NCI-H1417 (cell line): ENCODE measurements around the gene BLACAT1.

Source experiments
- DNase-seq, 3 experiments: peaks; one replicate each; lab custom pipeline; 2025; lab: John Stamatoyannopoulos, UW

The BLACAT1 gene

DNA sequence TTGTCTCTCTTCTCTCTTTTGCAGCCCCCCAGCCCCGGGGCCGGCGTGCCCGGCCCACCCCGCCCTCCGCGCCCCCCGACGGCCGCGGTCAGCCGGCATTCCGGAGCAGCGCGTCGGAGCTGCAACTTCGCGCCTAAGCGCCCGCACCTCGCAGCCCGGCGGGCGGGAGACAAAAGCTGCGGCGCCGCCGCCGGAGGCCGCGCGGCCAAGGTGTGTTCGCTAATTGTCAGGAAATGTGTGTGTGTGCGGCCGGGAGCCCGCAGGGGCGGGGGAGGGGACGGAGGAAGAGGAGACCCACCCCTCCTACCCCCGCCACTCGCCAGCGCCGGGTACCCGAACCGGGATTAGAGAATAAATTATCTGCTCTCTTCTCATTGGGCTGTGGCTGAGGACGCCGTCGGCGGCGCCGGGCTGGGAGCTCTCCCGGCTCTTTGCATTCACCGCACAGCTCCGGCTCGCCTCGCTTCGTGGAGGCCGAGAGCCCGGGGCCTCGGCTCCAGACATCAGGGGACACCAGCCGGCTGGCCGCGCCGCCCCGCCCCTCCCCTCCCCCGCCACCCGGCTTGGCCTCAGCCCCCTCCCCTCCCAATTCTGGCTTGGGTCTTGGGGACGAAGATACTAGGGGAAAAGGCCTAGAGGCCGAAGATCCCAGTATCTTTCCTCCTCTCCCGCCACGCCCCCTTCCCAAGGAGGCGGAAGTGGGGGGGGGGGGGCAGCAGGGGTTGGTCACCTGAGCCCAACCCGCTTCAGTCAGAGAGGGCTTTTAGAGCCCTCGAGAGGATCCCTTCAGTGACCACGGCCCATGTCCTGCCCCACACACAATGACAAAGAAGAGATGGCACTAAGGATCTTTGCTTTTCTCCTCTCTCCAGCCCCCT is 1.3 kb upstream of the BLACAT1 start:
- DNase-seq, result peak; percentile 88 to 94 (median 93)

DNA sequence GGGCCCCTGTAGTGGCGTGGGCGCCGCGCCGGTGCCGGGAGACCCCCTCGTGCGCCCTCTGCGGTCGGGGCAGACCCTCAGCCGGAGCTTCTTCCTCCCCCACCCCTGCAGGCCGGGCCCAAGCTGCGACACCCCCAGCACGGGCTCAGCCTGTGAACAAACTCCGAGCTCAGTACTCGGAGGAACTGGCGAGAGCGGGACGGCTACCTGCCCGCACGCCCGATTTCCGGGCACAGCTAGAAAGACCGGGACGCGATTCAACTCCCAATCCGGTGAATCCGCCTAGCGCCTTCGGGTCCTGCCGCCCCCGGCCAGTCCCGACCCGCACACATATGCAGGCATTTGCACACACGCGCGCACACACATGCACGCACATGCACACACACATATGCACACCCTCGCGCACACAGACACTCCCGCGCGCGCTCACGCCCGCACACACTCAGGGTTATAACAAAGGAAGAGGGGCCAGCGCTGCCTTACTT is 580 bp upstream of the BLACAT1 start:
- DNase-seq, result peak; percentile 62 to 84 (median 78)

DNA sequence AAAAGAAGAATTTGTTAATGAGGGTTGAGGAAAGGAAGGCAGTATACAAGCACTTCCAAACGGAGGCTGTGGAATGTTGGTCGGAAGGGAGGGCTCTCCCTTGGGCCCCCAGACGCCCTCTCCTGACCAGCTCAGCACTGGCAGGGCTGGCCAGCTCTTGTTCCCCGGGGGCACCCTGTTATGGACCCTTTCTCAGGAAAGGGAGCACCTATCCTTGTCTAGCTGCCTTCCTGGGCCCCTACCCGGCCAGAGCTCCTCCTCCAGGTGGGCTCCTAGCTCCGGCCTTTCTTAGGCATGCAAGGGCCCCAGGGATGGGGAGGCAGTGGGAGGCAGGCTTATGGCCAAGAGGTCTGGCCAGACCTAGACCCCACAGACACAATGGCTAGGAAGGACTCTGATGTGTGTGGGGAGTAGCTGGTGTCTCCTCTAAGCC is 926 bp downstream of the BLACAT1 start:
- DNase-seq, result no peak

DNA sequence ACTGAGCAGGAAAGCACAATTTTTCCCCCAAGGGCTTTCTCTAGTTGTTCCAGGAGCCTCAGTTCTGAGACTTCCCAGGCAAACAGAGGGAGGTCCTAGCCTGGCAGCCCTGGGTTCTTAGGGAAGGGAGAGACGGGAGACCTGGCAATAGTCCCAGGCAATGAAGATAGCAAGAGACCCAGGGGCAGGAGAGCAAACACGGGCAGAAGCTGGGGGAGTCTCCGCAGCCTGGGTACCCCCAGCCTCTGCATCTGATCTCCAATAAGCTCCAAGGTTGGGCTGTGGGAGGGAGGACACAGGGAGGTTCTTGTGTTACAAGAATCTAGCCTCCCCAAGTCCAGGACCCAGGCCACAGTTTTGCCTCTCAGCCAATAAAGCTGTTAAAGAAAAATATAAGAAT is 2.4 kb downstream of the BLACAT1 start:
- no peak for DNase-seq

DNA sequence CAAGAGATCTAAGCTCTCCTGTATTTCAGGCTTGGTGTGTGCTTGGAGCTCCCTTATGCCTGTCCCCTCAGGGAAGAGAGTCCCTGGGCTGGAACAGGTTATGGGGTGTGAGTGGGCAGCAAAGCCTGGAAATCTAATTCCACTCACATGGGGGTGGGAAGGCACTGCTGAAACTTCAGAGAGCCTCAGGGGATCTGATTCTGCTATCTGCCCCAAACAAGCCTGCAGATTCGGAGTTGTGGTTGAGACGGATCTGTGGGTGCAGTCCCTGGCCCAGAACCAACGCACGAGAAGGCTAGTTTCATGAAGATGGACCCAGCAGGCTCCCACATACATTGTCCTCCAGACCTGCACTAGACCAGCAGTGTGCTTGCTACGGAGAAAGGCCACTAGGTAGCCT is 2.9 kb downstream of the BLACAT1 start:
- DNase-seq, result no peak

DNA sequence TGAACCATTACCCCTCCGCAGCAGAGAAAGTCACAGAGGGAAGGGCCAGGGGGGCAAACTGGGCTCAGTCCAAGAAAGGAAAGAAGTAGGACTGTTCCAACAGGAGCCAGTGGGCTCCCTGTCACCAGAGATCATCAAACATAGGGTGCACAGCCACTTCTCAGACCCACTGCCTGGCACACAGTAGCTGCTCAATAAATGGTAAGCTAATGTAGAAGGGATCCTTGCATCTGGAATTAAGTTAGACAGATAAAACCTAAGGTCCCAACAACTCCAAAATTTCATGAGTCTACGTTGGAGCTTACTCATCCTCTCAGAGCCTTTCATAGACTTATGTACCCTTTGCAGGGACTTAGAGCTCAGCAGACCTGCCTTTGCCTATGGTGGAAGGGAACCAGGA is 3.5 kb downstream of the BLACAT1 start:
- no peak for DNase-seq

DNA sequence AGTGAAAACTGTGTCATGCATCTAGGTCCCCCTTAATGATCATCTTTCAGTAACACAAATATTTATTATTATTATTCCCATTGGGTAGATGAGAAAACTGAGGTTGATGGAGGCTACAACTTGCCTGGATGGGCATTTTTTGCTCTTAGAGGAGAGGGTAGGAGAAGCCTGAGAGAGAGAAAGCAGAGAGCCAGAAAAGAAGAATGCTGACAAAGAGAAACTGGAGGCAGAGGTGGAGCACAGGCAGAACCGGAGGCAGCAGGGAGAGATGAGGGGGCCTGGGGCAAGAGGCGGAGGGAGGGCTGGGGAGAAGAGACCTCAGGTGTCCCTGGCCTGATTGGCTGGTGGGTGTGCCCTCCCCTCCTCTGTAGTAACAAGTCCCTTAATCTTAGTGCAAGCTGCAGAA is 4.1 kb downstream of the BLACAT1 start:
- DNase-seq, result no peak

DNA sequence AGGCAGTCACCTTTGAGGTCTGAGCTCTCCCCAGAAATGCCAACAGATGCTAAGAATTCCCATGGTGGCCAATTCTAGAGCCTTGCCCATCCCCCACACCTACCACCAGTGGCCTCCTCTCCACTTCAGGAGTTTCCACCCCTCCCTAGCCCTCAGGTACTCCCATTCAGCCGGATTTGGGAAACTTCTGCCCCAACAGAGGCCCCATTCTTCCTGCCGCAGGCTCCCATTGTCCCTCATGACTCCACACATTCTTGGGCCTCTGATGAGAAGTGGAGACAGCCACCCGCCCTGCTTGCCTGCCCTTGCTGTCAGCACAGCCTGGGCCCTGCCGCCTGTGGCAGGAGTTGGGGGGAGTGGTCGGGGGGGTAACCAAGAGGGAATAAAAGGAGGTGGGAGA is 4.6 kb downstream of the BLACAT1 start:
- DNase-seq, result no peak

DNA sequence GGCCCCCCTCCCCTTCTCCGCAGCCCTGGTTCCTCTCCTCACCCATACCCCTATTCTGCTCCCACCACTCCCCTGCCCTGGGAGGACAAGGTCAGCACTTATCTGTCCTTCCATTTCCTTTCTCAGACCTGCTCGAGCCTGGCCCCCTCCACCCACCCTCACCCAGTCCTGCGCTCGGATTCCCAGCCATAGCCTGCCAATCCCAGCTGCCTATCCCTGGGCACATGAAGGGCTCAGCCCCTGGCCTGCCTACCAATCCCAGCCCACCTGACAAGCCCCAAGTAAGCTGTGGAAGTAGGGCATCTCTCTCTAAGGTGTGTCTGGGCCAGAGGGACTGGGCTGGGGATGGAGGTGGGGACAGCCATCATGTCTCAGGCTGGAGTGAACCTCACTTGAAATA is 5.4 kb downstream of the BLACAT1 start:
- no peak for DNase-seq

DNA sequence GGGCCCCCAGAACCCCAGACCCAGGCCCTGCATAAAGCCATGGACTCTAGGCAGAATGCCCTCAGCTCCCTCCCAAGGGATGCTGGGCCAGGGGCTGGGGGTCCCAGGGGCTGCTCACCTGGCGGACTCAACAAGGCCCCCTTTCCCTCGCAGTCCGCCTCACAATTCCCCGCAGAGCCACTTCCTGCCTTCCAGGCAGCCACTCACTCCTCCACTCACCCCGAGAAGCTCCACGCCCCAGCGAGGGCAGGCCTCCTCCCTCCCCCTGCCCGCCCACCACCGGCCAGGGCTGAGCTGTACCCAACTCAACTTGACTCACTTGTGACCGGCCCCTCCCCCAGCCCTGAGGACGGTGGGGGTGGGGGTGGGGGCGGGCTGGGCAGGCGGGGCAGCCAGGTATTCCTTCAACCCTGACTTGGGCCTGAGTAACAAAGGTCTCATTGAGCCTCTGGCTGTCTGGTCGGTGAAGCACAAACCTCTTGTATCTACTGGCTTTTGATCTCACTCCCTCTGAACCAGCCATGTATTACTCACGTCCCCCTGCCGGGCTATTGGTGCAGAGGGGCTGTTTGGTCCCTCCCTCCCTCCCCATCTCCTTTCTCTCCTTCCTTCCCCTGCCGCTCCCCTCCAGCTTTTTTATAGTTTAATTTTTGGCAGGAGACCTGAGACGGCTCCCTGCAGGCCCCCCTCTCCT is 5.9 kb downstream of the BLACAT1 start:
- DNase-seq, result peak in 2 of 3 experiments; percentile 30 to 69

DNA sequence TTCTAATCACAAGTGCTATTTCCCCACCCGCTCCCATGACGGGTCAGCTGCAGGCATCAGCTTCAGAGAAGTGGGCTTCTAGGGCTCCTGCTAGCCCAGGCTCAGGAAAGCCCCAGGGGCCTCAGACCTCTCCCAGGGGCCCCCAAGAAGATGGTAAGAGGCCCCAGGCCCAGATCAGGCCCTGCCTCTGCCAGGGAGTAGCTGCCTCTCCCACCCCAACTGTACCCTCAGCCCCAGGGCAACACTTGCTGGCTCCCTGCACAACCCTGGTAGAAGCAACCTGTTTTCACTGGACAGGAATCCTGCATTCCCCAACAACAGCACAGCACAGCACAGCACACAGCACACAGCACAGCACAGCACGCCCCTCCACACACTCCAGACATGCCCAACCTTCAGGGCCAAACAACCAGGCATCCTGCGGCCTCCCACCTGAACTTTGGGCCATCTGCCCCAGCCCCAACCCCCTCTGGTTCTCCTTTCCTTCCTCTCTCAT is 6.5 kb downstream of the BLACAT1 start:
- no peak for DNase-seq

DNA sequence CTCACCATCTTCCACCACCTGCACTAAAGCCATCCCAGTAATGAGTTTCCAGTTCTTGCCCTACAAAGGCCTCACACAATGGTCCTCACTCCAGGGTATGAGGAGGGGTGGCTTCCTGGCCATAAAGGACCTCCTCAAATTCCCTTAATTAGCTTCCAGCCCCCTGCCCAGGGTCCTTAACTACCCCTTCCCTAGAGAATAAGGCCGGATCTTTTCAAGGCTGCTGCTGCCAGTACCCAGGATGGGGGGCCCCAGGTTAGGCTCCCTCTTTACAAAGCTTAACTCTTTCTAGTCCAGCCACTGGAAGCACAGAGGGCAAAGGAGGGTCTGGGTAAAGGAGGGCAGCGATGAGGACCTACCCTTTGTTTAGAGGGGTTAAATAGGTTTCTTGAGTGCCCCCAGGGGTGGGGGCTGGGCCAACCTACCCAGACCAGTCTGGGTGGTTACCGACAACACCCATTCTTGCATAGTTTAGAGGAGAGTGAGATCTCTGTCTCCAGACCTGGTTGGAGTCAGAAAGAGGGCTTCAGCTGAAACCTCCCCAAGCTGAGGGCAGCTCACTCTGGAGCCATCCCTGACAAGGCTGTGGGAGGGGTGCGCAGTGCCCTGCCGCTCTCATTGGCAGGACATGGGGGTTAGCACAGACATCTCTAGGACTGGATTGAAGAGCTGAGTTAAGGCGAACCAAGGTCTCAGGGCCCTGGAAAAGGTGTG is 7.1 kb downstream of the BLACAT1 start:
- DNase-seq, result no peak

DNA sequence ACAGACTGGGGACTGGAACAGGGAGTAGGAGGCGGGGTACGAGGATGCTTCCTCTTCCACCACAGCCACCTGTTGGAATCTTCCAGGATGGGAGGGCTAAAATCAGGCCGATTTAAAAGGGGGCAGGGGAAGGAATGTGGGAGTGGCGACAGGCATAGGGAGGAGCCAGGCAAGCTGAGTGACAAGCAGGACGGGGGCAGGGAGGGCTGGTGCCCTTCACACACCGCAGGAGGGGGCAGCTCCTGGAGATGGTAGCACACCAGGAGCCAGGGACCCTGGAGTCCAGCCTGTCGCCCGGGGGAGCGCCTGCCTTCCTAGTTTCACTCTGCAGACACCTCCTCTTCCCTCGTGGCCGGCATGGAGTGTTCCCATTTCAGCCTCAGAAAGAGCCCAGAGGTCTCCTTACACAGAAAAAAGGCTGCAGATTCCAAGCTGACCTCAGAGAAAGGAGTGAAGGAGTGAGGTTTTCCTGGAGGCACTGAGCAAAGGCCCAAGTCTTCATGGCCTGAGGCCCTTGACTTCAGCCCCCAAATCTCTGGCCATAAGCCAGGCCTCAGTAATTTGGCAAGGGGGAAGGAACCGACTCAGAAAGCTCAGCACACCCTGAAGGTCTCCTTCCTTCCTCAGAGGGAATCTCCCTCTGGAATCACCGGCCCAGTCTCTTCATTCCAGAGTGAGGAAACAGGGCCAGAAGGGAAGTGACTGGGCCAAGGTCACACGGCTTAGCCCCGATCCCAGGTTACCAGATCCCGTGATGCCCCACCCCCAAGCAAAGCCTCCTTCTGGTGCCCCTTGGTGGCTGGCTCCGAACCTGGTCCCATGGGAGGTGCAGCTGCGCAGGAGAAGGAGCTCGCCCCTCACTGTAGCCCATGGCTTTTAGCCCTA is 8.1 kb downstream of the BLACAT1 start:
- DNase-seq, result no peak

DNA sequence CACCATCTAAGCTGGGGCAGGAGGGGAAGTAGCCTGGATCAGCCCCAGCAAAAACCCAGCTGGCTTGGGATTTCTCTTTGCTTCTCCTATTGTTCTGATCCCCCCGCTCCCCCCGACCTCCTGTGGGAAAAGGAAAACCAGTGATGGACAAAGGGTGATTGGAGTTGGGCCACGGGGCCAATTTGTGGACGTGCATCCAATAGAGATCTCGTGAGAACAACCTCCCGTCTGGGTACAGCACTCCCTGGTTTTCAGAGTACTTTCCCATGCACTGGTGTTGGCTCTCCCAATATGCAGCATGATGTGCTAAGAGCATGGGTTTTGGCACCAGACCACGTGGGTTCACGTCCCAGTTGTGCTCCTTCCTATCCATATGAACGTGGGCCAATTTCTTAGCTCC is 9.0 kb downstream of the BLACAT1 start:
- DNase-seq, result no peak

DNA sequence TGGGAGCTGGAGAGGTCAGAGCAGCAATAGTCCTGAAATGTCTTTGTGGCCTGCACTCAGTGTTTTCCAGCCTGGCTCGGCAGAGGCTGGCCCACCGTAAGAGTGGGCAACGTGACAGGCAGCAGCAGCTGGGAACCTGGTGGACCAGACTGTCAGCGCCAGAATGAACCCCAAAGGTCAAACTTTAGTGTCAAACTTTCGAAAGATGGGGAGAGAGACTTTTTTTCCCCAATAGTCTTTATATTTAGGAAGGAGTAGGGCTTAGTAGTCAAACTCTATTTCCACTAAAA is 10.3 kb downstream of the BLACAT1 start:
- no peak for DNase-seq

DNA sequence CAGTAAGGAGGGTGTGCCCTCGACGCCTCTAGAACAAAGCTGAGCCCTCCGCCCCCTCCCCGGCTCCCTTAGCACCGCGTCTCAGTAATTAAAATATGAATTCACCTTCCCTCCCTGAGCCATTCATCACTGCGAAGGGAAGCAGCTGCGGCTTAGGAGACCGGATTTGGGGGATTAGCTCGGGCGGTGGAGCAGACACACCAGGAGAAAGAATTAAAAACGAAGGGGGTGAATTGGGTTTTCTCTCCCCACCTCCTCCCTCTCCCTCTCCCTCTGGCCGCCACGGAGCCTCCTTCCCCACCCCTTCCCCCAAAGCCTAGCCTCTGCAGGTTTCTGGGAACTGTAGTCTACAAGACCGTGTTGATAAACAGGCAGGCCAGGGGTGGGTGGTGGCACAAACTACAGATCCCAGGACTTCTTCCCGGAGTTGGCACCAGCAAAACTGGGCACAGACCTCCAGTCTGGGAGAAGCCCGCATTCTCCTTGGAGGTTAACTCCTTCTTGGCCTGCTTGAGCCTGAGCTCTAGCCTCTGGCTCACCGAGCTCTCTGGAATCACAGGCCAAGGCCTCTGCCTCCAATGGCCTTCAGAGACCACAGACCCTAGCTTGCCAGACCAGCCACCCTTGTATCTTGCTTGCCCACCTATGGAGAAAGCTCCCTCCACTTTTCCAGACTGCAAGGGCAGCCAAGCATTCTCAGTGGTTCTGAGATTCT is 10.8 kb downstream of the BLACAT1 start:
- DNase-seq, result peak; percentile 49 to 88 (median 76)

DNA sequence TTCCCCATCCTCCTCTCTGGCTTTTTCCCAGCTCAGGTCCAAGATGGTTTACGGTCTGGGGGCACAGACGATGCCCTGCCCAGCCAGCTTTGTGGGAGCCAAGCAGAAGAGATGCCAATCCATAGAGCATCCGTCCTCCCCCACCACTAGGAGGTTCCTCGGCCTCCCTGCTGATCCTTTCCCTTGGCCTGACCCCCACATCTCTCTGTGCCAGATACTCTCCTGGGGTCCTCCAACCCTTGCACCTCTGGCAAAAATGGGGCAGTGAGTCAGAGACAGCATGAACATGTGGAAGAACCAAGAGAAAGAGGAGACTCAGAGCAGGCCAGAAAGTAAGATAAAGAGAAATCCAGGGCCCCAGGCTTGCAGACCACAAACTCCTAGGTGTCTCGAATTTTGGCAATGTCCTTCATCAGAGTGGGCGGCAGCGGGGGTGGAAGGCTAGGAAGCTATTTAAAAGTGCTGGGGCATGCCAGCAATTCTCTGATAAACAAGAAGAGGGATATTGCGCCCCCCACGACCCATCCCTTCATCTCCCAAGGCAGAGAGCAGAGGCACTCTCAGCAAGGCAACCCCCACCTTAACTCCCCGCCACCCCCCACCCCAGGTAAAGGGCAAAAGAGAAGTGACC is 11.4 kb downstream of the BLACAT1 start:
- no peak for DNase-seq

DNA sequence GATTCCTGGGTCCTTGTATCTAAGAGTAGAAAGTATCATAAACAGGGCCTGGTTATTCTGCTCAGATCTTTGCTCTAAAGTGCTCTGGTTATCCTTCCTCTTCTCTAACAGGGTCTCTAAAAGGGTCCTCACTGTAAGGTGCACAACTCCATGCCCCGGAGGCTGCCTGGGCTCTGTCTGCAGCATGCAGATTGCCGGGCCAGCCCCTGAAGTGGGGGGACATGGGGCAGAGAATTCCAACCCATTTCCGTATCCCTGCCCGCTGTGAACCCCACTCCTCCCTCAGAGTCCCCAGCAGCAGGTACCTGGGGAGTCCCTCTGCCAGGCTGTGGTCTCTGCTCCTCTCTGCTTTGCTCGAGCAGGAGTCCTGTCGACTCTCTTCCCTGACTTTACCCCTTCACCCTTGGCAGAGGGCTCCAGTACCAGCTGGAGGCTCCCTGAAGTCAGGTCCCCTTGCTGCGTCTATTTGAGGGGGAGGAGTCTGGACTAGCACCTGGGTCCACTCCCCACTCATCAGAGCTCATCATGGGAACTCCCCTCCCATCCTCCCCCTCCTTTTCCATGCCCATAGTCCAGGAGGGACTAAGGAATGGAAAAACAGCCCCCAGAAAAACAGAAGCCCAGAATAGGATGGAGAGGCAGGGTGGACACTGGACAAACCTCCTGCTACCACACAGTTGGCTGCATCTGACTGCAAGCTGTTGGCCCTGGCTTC is 12.1 kb downstream of the BLACAT1 start:
- peak in 1 of 3 experiments; percentile 53 for DNase-seq

DNA sequence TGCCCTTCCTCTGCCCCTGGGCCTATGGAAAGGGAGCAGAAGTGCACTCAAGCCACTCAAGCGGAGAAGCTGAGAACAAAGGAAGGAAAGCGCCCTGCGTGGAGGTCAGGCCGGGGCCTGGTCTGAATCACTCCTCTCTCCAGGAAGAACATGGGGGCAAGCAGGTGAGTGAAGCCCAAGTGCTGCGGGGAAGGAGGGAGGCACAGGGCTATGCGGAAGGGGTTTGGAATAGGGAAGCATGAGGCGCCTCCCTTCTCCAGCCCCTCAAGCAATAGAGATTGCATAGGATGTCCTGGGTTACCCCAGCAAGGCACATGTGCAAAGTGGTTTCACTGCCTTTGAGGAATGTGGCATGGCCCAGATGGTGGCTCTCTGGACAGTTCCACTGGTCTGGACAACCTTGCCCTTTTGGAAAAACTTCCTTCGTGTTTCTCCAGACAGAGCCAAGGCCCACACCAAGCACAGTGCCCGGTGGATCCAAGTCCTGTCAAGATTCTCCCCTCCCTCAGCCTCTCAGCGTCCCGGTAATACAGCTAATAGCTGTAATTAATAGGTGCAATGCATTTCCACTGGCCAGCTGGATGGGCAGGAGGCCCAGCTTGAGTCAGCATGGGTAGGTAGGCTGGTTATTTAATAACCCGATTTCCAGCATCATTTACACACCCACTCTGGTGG is 13.7 kb downstream of the BLACAT1 start:
- peak; percentile 67 to 88 (median 76) for DNase-seq
